Cerebellar cortex (tissue), 1 donor: ENCODE data around the gene ZBTB17.
"Not testable (repeated sequence)": the region's sequence is repeated elsewhere in the genome, so short reads cannot be mapped to it uniquely, and the experiment has no call there.

ENCODE experiments used
- DNase-seq: peaks from one replicate; pipeline ENCODE4 v3.0.0-alpha.2; 2015; ENCODE audit warnings: low spot score

ZBTB17 gene

GRCh38 chr1:15975805-15976680 lies at the start of gene ZBTB17:
Gene ZBTB17, minus strand, starts transcription at chr1:15976101. Its CDS starts 27,606 bp downstream, at chr1:15948495.
- DNase-seq, result peak; percentile 92

DNA sequence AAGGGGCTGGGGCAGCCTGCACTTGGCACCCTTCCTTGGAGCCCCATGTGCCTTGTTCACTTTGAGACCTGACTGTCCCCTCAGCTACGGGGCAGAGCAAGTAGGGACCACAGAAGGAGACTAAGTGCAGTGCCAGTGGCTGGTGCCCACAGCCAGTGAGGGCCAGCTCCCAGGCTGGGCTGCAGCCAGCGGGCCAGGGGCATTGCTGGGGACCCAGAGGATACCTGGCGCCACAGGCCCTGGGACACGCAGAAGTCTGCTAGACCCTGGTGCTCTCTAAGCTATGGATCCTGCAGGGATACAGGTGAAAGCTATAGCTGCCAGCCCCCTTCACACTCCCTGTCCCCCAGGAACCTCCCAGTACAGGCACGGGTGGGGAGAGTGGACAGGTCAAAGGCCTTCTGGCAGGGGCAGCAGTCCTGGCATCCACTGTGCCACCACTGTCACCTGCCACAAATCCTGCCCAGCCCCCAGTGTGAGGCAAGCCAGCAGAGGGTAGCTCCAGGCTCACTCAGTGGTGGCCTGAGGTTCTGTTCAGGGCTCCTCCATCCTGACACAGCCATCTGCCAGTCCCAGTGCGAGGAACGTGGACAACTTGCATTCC lies 47.3 kb upstream of the ZBTB17 start:
- DNase-seq, result no peak

DNA sequence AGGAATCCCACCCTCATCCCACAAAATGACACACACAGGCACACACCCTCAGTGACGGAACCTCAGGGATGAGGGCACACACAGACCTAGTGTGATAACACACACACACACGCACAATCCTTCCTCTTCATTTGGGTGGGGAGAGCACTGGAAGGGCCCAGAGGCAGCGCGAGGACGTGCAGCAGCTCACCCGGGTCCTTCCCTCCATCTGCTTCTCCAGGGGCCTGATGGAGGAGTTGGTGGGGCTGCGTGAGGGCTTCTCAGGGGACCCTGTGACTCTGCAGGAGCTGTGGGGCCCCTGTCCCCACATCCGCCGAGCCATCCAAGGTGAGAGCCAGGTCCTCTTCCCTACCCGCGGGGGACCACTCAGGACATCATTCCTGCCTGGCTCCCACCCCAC lies 46.5 kb upstream of the ZBTB17 start:
- DNase-seq, result no peak

DNA sequence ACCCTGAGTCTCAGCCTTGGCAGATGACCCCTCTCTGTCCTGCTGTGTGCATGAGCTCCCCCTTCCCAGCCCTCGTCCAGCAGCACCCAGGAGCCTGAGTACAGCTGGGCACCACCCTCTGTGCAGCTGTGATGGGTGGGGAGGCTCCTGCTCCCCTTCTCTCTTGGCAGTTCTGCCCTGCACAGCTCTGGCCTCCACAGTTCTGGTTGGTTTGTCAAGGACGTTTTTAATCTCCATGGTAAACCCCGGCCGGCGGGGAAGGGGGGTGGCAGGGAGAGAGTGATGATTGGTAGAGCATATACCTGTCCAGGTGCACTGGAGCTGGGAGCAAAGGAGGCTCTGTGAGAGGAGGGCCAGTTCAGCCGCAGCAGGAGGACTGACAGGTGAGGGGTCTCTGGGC lies 45.8 kb upstream of the ZBTB17 start, which contains the start of gene CLCNKA:
TSS of gene CLCNKA (plus strand) at position 356 of the 400 bp plus-strand sequence. CDS start 584 bp downstream, outside the sequence.
- DNase-seq, result no peak

DNA sequence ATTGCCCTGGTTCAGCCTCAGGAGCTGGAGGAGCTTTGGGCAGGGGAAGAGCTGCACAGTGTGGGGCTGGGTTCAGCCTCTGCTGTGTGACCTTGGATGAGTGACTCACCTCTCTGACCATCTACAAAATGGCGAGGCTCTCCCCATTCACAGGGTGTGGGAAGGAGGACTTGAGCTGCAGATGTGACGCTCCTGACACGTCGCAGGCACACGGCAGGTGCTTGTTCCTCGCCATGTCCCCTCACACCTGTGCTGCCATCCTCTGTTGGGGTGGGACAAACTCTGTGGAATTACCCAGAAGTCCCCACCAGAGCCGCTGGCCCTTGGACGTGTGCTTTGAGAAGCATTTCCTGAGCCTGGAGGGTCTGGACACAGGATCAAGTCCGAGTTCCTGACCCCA lies 45.0 kb upstream of the ZBTB17 start:
- not testable (repeated sequence) for DNase-seq

DNA sequence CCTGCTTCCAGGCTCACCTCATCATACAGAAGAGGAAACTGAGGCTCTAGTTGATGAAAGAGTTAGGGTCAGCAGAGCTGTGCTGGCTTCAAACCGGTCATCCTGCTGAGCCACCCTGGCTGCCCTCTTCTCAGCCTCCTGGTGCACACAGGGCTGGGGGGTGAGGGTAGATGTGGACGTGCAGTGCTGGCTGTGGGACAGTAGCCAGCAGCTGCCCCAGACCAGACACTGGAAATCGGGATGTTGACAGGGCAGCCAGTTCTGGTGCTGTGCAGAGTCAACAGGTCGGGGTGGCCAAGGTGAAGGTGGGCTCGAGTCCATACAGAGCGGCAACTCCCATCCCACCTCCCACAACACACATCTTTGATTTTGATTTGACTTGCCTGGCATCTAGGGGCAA lies 44.4 kb upstream of the ZBTB17 start:
- no peak for DNase-seq

DNA sequence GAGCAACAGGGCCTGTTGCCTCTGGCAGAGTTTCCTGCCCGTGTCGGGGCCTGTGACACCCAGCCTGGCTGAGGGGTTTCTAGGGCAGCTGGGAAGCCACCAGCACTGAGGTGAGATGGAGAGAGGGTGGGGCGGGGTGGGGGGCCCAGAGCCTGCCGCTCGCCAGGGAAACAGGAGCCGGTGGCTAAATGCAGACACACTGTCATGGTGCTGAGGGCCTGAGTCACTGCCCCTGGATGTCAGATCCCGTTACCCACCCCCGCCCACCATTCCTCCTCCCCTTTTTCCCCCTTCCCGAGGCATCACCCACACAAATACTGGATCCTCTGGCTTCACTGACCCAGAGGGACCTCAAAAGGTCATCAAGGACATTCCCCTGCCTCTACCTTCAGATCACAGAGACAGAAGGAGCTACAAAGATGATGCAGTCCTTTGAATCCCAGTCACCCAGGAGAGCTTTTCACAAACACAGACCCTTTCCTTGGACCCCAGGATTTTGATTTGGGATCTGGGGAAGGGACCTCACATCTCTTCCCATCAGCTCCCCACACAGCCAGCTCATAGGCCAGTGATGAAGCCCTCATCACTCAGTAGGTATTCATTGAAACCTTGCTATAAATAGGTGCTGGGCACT lies 43.9 kb upstream of the ZBTB17 start:
- DNase-seq, result no peak

GRCh38 chr1:16018749-16019643 lies 43.1 kb upstream of the ZBTB17 start:
- DNase-seq, result no peak

DNA sequence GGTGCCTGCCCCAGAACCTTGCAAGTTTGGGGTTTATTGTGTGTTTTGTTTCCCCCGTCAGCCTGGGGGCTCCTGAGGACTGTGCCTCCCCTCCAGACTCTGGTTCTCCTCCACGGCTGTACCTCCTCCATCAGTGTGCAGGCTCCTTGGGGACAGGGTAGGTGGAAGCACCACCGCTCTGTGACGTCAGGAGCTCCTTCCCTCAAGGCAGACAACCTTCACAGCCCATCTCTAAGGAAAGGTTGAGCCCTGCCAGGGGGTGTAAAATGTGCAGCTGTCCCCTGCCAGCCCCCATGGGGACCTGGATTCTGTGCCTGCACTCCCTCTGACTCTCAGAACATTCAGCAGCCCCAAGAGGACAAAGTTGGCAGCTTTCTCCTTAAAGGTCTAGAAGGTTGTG lies 42.4 kb upstream of the ZBTB17 start:
- DNase-seq, result no peak

DNA sequence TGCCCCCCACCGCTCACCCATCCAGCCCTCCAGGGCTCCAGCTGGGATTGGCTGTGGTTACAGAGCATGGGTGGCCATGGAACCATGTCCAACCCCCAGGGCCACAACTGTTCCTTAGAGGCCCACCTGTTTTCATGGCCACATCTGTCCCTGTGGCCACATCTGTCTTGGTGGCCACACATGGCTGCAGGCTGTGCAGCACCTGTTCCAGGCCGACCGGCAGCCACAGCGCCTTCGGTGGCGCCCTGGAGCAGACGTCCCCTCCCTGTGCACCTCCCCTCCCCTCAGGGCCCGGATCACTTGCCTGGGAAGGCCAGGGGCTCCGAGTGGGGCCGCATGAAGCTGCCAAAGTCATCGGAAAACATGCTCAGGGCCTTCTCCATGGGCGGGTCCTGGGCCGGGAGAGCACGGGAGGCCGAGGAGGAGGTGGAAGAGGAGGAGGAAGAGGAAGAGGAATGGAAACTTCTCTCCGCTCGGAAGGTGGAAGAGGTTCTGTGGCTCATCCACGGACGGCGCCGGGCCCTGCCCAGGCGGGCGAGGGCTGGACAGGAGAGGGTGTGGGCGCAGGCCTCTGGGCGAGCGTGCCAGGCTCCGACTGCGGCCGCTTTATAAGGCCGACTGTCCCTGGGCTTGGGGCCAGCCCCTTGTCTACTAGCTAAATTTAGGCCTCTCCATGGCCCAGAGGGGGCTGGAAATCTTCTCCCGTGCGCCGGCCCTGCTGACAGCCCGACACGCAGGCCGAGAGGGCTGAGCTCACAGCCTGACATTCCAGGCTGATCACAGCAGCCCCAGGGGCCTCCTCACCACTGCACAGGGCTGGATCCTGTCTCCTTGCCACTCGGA lies 41.8 kb upstream of the ZBTB17 start, which contains the start of gene HSPB7:
TSS of gene HSPB7 (minus strand) at position 583 of the 843 bp plus-strand sequence. CDS start at position 503, 80 bp downstream.
- DNase-seq, result peak; percentile 97

- no peak for DNase-seq
These were observed 41.2 kb upstream of the ZBTB17 start for GRCh38 chr1:16017076-16017460.

DNA sequence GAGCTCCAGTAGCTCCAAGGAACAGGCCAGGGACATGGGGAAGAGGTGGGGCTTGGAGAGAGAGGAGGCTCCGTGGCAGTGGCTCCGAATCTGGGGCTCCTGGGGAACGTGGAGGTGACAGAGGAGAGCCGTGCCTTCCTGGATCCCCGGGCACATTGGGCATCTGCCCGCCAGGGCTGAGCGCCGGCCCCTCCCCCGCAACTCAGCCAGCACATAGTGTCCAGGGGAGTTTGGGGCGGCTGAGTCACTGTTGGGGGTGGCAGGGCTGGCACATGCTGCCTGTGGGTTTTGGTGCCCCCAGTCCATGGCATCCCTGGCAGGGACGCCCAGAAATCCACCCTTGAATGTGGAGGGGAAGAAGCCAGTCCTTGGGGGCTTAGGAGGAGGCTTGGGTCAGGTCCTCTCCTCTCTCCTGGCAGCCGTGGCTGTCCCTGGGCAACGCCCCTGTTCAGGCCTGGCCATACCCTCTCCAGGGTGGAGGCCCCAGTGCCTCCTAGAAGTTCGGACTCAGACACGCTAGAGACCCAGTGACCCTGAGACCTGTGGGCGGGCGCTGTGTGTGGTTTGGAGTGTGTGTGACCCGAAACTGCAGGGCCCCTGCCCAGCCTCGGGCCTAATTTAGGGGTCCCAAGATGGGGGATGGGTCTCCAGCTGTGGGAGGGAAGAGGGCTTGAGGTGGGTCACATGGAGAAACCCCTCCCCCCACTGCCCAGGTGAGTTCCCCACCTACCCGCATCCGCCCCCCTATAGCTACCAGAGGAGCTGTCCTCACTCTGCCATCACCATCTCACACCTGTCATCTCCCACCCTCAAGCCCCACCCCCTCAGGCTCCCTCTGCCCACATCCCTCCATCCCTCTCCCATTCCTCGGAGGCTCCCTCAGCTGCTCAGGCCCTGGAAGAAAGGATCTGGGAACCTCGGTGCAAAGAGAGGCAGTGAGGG lies 40.3 kb upstream of the ZBTB17 start:
- DNase-seq, result no peak

DNA sequence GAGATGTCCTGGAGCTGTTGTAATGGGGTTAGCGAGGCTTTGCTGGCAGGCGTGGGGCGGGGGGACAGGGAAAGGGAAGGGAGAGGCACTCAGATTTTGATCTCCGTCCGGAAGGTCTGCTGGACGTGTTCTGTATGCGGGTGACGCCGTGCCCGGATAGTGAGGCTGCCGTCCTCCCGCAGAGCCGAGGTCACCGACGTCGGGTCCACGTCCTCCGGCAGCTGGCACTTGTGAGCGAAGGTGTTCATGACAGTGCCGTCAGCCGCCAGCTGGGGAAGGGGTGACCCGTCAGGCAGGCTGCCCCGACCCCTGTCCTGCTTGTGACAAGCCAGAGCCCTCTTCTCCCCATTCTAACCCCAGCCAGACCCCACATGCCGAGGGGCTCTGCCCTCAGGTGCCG lies 39.6 kb upstream of the ZBTB17 start:
- no peak for DNase-seq

GRCh38 chr1:16014509-16015482 lies 38.9 kb upstream of the ZBTB17 start:
- no peak for DNase-seq

GRCh38 chr1:16013908-16014258 lies 38.0 kb upstream of the ZBTB17 start:
- no peak for DNase-seq

GRCh38 chr1:16013220-16013907 lies 37.5 kb upstream of the ZBTB17 start:
- DNase-seq, result no peak

DNA sequence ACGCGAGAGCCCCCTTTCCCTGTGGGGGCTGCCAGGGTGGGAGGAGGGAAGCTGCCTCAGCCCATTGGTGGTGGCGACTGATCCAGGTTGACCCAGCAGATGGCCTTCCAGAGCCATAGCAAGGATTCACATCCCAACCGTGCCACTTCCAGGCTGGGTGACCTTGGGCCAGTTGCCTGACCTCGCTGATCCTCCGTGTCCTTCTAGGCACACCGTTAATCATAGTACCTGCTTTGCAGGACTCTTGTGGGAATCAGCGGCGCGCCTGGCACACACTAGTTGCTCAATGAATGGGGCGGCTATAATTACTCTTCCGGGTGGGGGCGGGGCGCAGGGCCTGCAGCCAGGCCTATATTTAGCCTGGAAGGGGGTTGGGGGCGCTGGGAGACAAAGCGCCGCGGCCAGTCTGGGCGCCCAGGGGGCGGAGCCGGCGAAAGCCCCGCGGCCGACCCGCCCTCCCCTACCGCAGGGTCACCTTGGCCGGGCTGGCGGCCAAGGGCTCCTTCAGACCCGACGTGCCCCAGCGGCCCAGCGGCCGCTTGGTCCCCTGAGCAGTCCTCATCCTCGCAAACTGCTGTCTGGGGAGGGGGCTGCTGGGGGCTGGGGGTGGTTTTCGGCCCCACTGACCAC lies 36.8 kb upstream of the ZBTB17 start:
- DNase-seq, result peak; percentile 39
